GM12878 (cell line): ENCODE data around the gene ATOSA. TPM values are rescaled to one million over a fixed set of nuclear protein-coding genes. Genes with fewer than 3 reads are reported as not detected.

Experiments
- ATAC-seq: fragments of 200-7000 bp; cut with Tn5 transposase; 3 replicates; pipeline ENCODE4 v1.9.1; 2020; ENCODE audit warnings: mild to moderate bottlenecking, moderate library complexity
- BruUV-seq: library from RNA; stranded (reverse); fragments of 400-500 nt; replicated peaks from 2 replicates; lab custom pipeline; 2021; lab: Mats Ljungman, UMichigan
- CTCF ChIA-PET: fragments of 300-600 bp; sonication (Branson Sonifier 250); formaldehyde crosslinking; extraction: SDS; loops from one replicate; lab custom pipeline; 2021; ENCODE audit warnings: inconsistent platforms; lab: Yijun Ruan, JAX
- POLR2A ChIA-PET: fragments of 350-600 bp; formaldehyde crosslinking; extraction: SDS; loops from one replicate; lab custom pipeline; 2021; ENCODE audit warnings: inconsistent platforms; lab: Charles Lee
- RAD21 ChIA-PET: fragments of 300-600 bp; sonication (Branson Sonifier 250); formaldehyde crosslinking; loops from one replicate; lab custom pipeline; 2023; ENCODE audit warnings: antibody characterized with exemption; ENCODE audit not compliant: unreplicated experiment; lab: Charles Lee
- SMC1A ChIA-PET: fragments of 300-600 bp; sonication (Branson Sonifier 250); formaldehyde crosslinking; loops from one replicate; lab custom pipeline; 2023; ENCODE audit not compliant: unreplicated experiment, uncharacterized antibody; lab: Charles Lee
- DNase-seq: peaks from one replicate; pipeline ENCODE4 v3.0.0-alpha.2; 2011; ENCODE audit warnings: low read depth, low spot score
- FAIRE-seq: peaks from 3 replicates; lab custom pipeline; 2011; peaks lifted over from hg19 to GRCh38; lab: Jason Lieb, UNC
- H2AFZ ChIP-seq: 2 replicates; pipeline ENCODE4 v1.6.0; 2011; ENCODE audit warnings: low read depth, low read length, control low read depth; ENCODE audit not compliant: control insufficient read depth
- H3K27ac ChIP-seq: 2 replicates; pipeline ENCODE4 v1.5.1; 2011; ENCODE audit warnings: control low read depth; ENCODE audit not compliant: control insufficient read depth, insufficient read depth
- H3K27me3 ChIP-seq, 2 experiments: replicated peaks in 1 of 2; 2 replicates each; pipeline versions ENCODE4 v1.6.0 to v1.6.1; 2011; ENCODE audit warnings: low read length in 1 of 2; ENCODE audit not compliant: control insufficient read depth in 2 of 2, insufficient read depth in 2 of 2
- H3K36me3 ChIP-seq, 2 experiments: 2 replicates each; pipeline ENCODE4 v1.5.1; 2011; ENCODE audit warnings: low read length in 1 of 2; ENCODE audit not compliant: control insufficient read depth in 2 of 2, insufficient read depth in 2 of 2
- H3K4me1 ChIP-seq: 2 replicates; pipeline ENCODE4 v1.6.1; 2011; ENCODE audit warnings: mild to moderate bottlenecking, low read length, moderate library complexity, mixed read lengths; ENCODE audit not compliant: control insufficient read depth, insufficient read depth
- H3K4me2 ChIP-seq: 2 replicates; pipeline ENCODE4 v1.6.0; 2011; ENCODE audit warnings: control low read depth; ENCODE audit not compliant: control insufficient read depth, insufficient read depth
- H3K4me3 ChIP-seq: fragments of 200-600 bp; sonication (generic); 2 replicates; pipeline ENCODE4 v1.5.1; 2016
- H3K79me2 ChIP-seq: 2 replicates; pipeline ENCODE4 v1.6.0; 2011; ENCODE audit warnings: low read length; ENCODE audit not compliant: control insufficient read depth, insufficient read depth
- H3K9ac ChIP-seq: 2 replicates; pipeline ENCODE4 v1.8.0; 2011; ENCODE audit warnings: low read length, control low read depth, mixed read lengths; ENCODE audit not compliant: control insufficient read depth, insufficient read depth
- H3K9me3 ChIP-seq: replicated peaks from 3 replicates; pipeline ENCODE4 v1.5.1; 2011; ENCODE audit warnings: mild to moderate bottlenecking, low read length; ENCODE audit not compliant: control insufficient read depth, insufficient read depth
- H4K20me1 ChIP-seq: 2 replicates; pipeline ENCODE4 v1.6.0; 2011; ENCODE audit not compliant: control insufficient read depth, insufficient read depth
- BRCA1 ChIP-seq: IDR thresholded peaks from 2 replicates; pipeline ENCODE4 v1.6.1; 2011; ENCODE audit warnings: low read depth, low read length, improper control_type of control experiment
- E2F8 ChIP-seq: fragments of 450-650 bp; IDR thresholded peaks from 2 replicates; pipeline ENCODE4 v1.6.1; 2018; ENCODE audit warnings: mild to moderate bottlenecking, low read depth, moderate library complexity; ENCODE audit not compliant: partially characterized antibody
- KAT2A ChIP-seq: conservative IDR thresholded peaks from 2 replicates; pipeline ENCODE4 v1.6.1; 2011; ENCODE audit warnings: low read depth, low read length; ENCODE audit not compliant: control insufficient read depth
- MAX ChIP-seq: IDR thresholded peaks from 2 replicates; pipeline ENCODE4 v1.6.1; 2012; ENCODE audit warnings: low read depth, low read length, improper control_type of control experiment
- NR2F1 ChIP-seq: fragments of 450-650 bp; conservative IDR thresholded peaks from 2 replicates; pipeline ENCODE4 v1.6.1; 2017; ENCODE audit warnings: mild to moderate bottlenecking
- TCF7 ChIP-seq: IDR thresholded peaks from 2 replicates; pipeline ENCODE4 v1.6.1; 2014; ENCODE audit warnings: antibody characterized with exemption, borderline replicate concordance
- ZBTB33 ChIP-seq: fragments of 450-650 bp; IDR thresholded peaks from 2 replicates; pipeline ENCODE4 v1.6.1; 2017; ENCODE audit warnings: mild to moderate bottlenecking
- ZNF592 ChIP-seq: fragments of 450-650 bp; IDR thresholded peaks from 2 replicates; pipeline ENCODE4 v1.6.1; 2017; ENCODE audit warnings: mild to moderate bottlenecking, moderate library complexity
- WGBS: methylation state at CpG from one replicate; pipeline ENCODE4 v1.1.6; 2016; ENCODE audit warnings: low lambda C conversion rate; ENCODE audit not compliant: insufficient replicate concordance, insufficient coverage; ENCODE audit errors: missing lambda C conversion rate; 5-methylcytosine and 5-hydroxymethylcytosine counted together
- in situ Hi-C: fragments of 300-500 bp; cut with MboI; formaldehyde crosslinking; loops from 9 replicates; pipeline ENCODE4 v1.14.3; 2018; ENCODE audit warnings: mixed read lengths
- intact Hi-C: fragments of 100-400 bp; cut with micrococcal nuclease; formaldehyde crosslinking; loops from one replicate; pipeline ENCODE4 v1.14.2; 2022; ENCODE audit not compliant: unreplicated experiment
- polyA plus RNA-seq, 11 experiments: library from polyadenylated mRNA; depleted of rRNA in 4 of 11; unstranded in 6 of 11; stranded (reverse) in 5 of 11; fragments of >200 nt; fragmentation: Nextera tagmentation in 4 of 11; fragmentation: Illumina TruSeq in 1 of 11; extraction: Ambion mirVana in 4 of 11; extraction: Trizol in 1 of 11; gene quantifications; 1 replicate in 1 of 11; 2 replicates in 10 of 11; pipeline versions ENCODE4 v1.2.1 to v1.2.3, GENCODE V29; 2011 to 2016; ENCODE audit warnings: inconsistent platforms in 2 of 11, missing spikeins in 2 of 11, low read depth in 1 of 11
- total RNA-seq, 4 experiments: library from RNA; depleted of rRNA in 3 of 4; stranded (reverse); fragments of >200 nt in 3 of 4; fragmentation: Illumina TruSeq in 1 of 4; extraction: Trizol in 1 of 4; gene quantifications; 2 replicates each; pipeline versions ENCODE4 v1.2.1 to v1.2.3, GENCODE V29; 2013 to 2021

The ATOSA gene
- total and polyA plus RNA-seq, 10 of the 15 experiments (the other 5 are each of a cell fraction or from before 2014, with no cell fraction given): 6.8 to 24.3 (median 14.6) TPM

- no peak for TF ChIP-seq ZNF592
Measured at GRCh38 chr15:52682200-52682599, 3.0 kb upstream of the ATOSA start (continued).

- H3K9me3 ChIP-seq: no peaks in the 10 kb centered on the region
- SMC1A ChIA-PET: interaction anchor here (1.0 to 2.0 kb wide), 3 partner anchors 216 to 452 kb away, joined by 4 to 6 read pairs (median 4); no protein-coding TSS in a partner anchor
- peaks cover 13% of the 10 kb centered on the region for H3K79me2 ChIP-seq
- TF ChIP-seq KAT2A (no peak), BRCA1 (no peak), ZBTB33 (no peak), MAX (no peak), TCF7 (no peak), E2F8 (no peak), NR2F1 (no peak)
Measured at GRCh38 chr15:52681441-52681840, 2.3 kb upstream of the ATOSA start.

More at GRCh38 chr15:52681441-52681840, 2.3 kb upstream of the ATOSA start:
- WGBS: 4% methylated on average over 3 of the region's 3 CpGs
- Histone ChIP-seq H3K4me3 (no peak overlapping the region), H4K20me1 (no peaks in the 10 kb centered on the region), H3K4me1 (peaks cover 43% of the 10 kb centered on the region), H3K4me2 (0 out of 2 replicates have a peak overlapping the region, but pooled peaks have one; percentile 94), H3K27ac (no peak overlapping the region), H3K9ac (no peak overlapping the region), H3K36me3 (no peaks in the 10 kb centered on the region), H3K27me3 (no peaks in the 10 kb centered on the region), H2AFZ (peak overlapping the region; percentile 24; the same call in 1 of the 2 replicates)
- ChIA-PET RAD21 (interaction anchor here (2.1 kb wide), 1 partner anchor 9 kb away, joined by 4 read pairs; no protein-coding TSS in a partner anchor), CTCF (no interaction called here), POLR2A (no interaction called here)
- peak; percentile 77 for FAIRE-seq
- no TSS peak for BruUV-seq
- no peak for DNase-seq
- in situ Hi-C loops (no loop called here), intact Hi-C loops (no loop called here)
- ATAC-seq: no peak
